ENCODE measurements around the gene PRXL2B.
"Not testable (repeated sequence)": the region's sequence is repeated elsewhere in the genome, so short reads cannot be mapped to it uniquely, and the experiment has no call there.

Gene PRXL2B, protein sequence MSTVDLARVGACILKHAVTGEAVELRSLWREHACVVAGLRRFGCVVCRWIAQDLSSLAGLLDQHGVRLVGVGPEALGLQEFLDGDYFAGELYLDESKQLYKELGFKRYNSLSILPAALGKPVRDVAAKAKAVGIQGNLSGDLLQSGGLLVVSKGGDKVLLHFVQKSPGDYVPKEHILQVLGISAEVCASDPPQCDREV

DNA sequence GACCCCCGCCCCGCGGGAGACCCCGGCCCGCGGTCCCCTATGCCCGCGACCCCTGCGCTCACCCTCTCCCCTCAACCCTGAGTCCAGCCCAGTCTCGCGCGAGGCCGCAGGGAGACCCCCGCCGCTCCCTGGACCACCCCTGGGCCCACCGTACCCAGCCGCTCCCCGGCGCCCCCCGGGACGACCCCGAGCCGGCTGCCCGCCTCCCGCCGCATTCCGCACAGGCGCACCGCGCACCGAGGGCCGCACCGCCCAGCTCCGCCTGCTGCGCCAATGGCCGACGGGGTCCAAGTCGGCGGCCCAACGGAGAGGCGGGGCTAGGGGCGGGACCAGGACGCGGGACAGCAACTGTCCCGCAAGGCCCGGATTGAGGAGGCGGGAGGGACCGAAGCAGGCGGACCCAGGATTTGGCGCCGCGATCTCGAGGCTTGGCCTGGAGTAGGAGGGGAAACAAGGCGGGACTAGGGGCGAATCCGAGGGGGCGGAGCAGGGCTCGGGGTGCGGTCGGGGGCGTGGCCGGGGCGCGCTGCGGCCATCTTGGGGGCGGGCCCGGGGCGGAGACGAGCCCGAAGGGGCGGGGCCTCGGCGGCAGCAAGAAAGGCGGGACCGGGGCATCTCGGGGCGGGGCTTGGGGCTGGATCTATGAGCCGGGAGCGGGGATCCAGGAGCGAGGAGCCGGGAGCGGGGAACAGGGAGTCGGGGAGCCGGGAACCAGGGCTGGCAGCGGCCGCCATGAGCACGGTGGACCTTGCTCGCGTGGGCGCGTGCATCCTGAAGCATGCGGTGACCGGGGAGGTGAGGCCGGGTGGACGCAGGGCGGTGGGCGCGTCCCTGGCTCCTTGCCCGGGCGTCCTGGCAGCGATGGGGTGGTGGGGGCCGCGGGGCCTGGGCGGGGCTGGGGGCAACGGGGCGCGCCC is at the start of gene PRXL2B:
Gene PRXL2B, plus strand, starts transcription at position 624 of the 917 bp plus-strand sequence. Its CDS starts 109 bp downstream, at position 733.
- DNase-seq: peak; percentile 98

DNA sequence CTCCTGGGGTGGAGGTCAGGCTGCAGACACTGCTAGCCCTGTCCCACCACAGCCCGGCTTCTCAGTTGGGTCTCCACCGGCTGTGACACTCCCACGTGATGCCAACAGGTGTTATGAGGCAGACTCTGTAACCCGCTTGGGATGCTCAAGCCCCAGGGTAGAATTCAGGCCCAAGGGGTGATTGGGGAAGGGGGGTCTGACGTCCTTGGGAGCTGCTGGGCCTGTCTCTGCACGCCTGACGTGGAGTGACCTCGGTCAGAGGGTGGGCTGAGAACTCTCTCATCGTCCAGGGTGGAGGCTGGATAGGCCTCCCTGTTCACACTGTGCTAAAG is 48.8 kb upstream of the PRXL2B start:
- DNase-seq: no peak

DNA sequence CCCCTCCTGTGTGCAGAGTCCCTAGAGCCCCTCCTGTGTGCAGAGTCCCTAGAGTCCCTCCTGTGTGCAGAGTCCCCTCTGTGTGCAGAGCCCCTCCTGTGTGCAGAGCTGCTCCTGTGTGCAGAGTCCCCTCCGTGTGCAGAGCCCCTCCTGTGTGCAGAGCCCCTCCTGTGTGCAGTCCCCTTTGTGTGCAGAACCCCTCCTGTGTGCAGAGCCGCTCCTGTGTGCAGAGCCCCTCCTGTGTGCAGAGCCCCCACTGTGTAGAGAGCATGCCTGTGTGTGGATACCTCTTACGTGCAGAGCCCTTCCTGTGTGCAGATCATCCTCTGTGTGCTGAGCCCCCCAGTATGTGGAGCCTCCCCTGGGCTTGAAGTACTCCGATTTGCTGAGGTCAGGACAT is 48.2 kb upstream of the PRXL2B start:
- DNase-seq: no peak

DNA sequence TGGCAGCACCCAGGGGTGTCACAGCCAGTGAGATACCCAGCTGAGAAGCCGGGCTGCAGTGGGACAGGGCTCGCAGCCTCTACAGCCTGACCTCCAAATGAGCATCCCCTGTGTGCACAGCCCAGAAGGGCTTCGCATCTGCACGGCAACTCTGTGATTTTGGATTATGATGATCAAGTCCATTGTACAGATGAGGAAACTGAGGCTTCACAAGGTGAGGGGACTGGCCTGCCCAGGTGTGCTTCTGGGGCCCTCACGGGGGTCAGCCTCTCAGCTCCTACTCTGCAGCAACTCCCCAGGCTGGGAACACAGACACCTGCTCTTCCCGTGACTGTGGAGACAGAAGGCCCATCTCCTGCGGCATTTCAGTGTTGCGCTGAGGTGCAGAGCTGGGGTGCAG is 47.7 kb upstream of the PRXL2B start:
- no peak for DNase-seq

DNA sequence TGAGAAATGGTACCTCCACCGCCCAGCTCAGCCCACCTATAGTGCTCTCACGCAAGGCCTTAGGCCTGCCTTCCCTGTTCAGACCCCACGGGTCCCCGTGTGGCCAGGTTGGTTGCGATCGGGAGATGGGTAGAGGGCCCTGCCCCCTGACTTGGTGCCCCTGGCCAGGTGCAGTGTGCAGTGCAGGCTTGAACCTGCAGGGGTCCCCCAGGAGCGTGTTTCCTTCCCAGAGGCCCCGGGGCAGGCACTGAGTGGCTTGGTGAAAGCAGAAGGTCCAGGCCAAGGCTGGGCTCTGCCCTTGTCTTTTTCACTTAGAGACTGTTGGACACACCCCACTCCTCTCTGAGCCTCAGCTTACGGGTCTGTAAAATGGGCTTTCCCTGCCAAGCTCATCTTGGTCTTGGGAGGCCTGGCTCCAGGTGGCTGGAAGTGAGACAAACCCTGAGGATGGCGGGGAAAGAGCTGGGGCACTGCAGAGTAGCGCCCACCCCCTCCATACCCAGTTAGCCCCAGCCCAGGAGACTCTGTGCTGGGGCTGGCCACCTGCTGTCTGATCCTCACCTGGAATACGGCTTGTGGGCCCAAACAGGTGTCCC is 47.2 kb upstream of the PRXL2B start:
- peak; percentile 28 for DNase-seq

DNA sequence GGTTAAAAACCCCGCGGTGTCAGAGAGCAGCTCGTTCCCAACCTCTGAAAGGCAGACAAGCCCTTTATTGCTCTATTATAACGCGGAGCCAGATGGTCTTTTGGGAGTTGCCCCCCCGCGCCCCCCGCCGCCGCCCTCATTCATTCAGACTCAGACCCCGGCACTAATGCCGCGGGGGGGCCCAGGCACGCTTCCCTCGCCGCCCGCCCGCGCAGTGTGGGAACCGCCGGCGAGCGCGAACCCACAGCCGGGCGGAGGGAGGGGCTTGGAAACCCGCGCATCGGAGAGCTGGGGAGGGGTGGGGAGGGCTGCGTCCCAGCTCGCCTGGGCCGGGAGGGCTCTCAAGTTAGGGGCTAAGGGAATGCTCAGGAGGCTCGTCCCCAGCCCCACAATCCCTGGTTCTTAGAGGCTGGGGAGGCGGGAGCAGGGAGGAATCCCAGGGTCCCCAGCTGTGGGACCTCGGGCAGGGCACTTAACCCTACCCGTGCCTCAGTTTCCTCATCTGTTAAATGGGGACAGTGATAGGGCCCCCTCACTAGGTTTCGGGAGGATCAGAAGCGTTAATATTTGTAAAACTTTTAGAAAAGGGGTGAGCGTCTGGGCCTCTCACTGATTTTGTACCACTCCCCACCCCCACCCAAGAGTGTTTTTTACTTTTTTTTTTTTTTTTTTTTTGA is 45.6 kb upstream of the PRXL2B start:
- DNase-seq: no peak

DNA sequence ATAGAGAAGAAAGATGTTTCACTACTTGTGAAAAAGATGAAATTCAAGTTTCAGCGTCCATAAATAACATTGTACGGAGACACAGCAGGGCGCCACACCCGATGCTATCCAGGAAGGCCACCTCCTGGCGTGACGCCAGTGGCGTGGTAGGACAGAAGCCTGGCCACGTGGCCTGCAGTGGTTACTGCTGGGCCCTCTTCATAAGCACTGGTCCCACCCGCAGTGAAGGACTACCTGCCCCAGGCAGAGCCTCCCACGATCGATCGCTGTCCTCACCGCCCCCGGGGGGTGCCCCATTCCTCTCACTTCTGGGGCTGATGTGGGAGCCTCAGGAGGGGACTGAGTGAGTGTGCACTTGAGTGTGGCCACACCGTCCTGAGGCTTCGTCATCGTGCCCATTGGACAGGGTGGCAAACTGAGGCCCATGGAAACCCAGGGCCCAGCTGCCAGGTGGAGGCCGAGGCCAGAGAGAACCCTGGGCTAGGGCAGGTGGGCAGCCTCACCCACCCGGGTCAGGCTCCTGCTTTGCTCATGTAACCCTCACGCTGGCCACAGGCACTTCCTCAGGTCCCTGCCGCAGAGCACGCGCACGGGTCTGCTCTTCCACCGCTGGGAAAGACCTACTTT is 44.8 kb upstream of the PRXL2B start:
- DNase-seq: peak; percentile 74

DNA sequence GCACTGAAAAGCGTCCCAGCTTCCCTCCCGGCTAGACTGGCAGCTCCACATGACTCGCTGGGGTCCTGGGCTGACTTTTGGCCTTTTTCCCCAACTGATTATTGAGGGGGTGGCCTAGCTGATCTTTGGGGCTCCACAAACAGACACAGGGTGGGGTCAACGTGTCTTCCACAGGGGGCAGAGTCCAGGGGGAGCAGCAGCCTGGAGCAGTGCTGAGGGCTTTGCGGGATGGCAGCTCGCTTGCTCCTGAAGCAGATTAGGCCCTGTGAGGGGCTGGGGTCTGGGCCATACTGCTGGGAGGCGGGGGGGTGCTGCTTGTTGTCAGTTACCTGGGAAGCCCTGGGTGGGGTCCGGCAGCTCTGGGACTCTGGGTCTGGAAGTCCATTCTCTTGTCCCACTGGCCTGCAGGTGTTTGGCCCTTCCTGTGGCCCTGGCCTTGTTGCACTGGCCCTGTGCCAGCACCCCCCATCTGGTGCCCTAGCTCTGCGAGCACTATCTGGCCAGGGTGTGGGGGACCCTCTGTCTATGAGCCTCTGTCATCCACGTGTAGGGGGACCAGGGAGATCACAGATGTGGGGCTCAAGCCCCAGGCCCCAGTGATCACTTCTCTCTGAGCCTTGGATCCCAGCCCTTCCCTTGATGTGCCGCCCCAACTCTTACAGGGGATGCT is 44.2 kb upstream of the PRXL2B start:
- DNase-seq: no peak

DNA sequence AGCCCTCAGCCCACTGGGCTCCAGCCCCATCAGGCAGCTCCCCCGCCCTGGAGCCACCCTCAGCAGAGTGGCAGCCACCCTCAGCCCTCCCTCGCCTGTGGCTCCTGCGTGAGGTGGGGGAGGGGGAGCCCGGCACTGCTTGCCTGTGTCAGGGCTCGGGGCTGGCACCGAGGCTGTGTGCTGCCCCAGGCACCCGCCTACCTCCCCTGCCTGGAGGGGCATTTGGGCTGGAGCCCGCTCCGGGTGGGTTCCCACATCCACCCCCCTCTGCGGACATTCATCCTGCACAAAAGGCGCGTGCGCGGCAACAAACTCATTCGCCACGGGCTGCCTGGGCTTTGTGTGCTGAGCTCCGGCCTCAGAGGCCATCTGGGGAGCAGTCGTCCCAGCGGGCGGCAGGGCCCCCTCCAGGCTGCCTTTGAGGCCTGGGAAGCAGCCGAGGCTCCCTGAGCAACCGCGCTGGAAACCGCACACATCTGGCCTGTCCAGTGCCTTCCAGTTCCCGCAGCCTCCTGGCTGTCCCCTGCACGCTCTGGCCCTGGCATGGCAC is 43.0 kb upstream of the PRXL2B start:
- DNase-seq: peak; percentile 80

DNA sequence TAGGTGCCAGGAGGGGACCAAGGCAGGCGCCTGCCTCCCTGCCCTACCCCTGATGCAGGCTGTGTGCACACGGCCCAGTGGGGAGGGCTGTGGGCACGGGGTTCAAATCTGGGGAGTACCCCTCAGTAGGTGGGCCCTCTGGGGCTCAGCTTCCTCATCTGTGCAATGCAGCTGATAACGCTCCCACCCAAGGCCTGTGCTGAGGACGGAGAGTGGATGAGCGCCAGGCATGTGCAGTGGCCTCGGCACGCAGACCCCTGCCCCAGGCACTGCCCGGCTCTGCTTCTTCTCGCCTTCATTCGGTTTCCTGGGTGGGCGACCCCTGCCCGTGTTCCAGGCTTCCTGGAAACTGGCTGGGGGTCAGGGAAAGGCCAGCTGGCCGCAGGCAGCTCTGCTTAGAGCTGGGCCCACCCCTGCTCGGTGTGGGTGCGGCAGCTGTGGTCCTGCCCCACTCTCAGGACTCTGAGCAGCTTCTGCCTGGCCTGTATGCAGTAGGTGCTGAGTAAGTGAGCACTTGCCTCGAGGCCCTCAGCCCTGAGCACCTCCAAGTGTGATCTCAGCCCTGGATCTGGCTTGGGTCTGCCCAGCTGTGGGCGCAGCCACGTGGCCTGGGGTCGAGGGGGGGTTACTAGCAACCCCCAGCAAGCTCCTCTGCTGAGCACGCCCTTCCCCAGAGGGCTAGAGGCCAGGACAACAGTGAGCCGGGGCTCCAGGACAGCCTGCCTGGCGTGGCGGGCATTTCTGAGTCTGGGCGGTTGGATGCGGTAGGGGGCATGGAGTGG is 42.3 kb upstream of the PRXL2B start:
- no peak for DNase-seq

DNA sequence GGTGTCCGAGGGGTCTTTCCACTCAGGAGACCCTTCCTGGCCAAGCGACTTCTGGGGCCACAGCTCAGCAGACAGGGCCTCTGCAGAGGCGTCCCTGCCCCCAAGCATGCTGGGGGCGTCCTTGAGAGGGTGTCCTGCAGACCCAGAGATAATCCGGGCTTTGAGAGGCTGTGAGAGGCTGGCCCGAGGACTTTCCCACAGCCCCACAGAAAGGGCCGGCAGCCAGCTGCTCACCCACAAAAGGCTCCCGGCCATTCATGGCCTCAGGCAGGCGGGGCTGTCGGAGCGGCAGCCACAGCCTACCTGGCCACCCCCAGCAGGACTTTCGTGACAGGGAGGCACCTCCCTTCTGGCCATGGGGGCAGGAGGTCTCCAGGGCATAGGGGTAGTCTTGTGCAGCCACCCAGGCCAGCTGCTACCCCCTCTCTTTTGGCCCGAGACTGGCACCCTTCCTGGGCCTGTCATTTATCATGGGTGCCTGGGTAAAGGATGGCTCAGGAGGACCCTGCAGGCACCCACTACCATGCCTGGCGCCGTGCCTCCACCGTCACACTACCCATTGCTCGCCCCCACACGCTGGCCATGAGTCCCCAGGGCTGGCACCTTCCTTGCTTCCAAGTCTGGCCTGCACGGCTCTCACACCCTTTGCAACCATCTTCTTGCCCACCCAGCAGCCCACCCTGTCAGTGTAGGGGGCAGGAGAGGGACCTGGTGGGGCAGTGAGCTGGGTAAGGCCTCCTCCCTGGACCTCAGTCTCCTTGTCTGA is 41.5 kb upstream of the PRXL2B start:
- DNase-seq: no peak

DNA sequence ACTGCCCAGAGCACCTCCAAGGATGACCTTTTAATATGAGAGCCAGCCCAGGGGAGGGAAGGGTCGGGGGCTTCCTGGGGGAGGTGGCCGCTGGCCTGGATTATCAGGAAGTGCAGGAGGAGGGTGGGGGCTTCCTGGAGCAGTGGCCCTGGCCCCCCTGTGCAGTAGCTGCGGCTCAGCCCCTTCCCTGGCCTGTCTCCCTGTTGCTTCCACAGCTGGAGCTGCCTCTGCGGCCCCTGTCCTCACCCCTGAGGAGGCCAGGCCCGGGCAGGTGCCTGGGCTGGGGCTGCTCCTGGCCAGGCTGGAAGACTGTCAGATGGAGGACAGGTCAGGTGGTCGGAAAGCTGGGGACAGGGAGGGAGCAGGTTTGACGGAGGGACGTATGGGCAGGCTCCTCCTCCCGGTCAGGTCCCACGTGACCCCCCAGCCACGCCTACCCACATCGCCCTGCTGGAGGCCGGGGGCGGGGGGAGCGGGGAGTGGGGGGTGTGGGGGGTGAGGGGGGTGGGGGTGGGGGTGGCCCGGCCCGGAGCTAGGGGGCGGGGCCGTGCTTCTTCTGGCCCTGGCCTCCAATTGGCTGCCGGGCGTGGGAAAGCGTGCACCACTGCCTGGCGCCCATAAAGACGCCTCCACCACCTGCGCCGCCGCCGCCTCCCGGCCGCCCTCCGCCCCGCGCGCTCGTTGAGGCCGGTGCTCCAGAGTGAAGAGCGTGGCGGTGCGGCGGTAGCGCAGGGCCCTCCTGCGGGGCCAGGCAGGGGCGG is 40.6 kb upstream of the PRXL2B start:
- peak; percentile 97 for DNase-seq

DNA sequence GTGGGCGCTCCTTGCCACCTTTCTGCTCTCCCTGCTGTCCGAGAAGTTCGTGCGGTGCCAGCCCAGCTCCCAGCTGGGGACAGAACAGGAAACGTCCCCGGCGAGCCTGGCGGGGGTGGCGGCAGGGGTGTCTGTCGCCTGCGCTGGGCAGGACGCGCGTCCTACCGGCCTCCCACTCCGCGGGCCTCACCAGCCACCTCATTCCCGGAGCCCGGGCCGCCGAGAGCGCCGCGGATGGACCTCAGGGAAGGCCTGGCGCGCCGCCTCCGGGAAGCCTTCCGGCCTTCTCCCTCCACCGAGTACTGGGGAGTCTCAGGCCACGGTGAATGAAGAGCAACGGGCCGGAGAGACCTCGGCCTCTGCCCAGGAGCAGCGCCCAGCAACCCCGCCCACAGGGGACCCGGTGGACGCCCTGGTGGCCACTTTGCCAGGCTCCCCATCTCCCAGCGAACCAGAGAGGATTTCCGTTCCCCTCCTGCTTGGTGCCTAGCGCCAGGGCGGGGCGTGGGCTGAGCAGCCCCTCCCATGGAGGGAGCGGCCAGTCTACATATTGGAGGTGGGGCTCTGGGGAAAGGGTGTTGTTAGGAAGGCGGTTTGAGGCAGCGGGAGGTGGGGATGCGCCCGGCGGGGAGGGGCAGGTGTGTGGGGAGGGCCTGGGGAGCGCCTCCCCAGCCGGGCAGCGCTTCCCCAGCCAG is 39.9 kb upstream of the PRXL2B start:
- peak; percentile 97 for DNase-seq

DNA sequence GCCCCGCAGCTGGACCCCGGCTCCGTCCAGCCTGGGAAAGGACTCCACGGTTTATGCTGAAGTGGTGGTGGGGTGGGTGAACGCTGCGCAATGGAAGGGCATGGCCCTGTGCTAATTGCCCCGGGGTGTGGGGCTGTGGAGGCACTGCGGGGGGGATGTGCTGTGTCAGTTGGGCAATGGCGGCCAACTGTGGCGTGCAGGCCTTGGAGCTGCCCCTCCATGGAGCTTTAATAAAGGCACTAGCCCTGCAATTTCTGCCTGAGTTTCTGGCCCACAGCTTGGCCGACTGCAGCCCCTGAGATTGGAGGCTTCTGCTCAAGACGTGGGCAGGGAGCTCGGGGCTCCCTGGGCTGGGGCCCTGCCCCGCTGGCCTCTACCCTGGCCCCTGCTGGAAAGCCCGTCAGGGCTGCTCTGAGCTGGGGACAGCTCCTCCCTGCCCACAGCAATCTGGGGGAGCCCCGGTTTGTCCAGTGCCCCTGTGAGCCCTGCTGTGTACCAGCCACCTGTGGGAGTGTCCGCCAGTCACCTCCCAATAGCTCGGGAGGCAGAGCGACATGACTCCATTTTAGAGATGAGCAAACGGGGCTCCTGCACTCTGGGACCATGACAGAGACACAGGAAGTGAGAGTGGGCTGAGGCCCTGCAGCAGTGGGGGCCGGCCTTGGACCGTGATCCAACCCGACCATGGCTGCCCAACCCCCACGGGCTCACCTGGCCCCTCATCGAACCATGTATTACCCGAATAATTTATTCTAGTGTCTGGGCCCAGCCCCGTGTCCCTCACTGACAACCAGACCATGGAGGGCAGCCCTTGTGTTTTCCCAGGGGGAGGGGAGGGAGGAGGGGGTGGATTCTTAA is 39.1 kb upstream of the PRXL2B start:
- peak; percentile 72 for DNase-seq

DNA sequence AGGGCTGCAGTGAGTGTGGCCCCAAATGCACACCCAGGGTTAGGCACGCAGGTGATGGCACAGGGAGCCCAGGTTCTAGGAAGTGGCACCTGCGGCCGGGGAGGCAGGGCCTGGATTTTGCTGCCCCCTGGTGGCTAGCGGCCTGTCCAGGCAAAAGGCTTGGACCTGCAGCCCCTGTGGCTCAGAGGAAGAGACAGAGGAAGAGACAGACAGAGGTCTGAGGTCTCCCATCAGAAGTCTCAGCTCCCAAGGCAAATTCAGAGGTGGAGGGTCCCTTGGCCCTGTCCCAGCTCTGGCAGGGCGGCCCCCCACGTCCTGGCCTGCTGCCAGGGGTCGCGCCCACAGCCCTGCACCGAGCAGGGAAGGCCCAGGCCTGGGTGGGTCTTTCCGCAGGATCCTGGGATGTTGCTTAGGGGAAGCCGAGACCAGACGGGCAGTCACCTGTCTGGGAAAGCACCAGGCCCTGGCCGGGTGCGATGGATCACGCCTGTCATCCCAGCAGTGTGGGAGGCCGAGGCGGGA is 38.4 kb upstream of the PRXL2B start:
- peak; percentile 93 for DNase-seq

DNA sequence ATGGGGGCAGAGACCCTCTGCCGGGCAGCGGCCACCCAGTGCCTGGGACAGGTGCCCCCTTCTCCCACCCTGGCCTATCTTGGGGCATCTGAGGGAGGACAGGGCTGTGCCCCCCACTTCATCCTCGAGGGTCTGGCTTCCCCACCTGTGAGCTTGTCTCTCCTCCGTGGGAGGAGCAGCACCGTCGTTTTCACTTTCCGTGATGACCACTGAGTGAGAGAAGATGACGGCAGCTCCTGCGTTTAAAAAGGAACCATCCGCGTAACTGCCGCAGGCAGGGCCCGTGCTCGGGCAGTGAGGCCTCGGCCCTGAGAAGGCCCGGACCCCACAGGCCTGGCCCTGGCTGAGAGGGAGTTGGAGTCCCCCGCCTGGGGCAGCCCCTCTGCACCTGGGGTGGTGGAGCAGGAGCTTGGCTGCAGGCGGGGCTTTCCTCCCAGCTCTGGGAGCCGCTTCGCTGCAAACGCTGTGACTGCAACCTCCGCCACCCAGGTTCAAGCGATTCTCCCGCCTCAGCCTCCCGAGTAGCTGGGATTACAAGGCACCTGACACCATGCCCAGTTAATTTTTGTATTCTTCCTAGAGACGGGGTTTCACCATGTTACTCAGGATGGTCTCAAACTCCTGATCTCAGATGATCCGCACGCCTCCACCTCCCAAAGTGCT is 37.1 kb upstream of the PRXL2B start:
- DNase-seq: not testable (repeated sequence)

DNA sequence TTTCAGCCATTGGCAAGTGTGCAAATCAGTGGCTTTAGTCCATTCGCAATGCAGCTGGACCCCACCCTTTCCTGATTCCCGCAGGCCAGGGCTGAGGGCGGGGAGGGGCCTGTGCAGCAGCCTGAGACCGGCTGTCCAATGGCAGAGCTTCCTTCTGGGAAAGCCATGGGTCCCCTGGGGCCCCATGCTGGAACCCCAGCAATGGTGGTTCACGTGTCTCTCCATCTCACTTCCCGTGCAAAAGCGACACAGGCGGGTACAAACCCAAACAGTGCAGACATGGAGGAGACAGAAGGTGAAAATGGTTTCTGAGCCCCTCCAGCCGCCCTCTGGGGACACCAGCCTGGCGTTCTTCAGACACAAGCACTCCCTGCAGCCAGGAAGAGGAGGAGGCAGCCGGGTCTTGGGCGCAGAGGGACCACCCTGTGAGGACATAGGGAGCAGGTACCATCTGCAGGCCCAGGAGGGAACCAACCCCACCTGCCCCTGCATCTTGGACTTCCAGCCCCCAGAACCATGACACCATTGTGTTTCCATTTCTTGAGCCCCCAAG is 36.2 kb upstream of the PRXL2B start:
- not testable (repeated sequence) for DNase-seq

All from DMS53 (cell line).